ENCODE measurements around the gene NRCAM.

The NRCAM gene

GRCh38 chr7:108190891-108191290 lies 265.3 kb downstream of the NRCAM start:
- H3K27ac ChIP-seq, result no peak overlapping the region
- no peak for TF ChIP-seq CTCF (conservative IDR thresholded peaks at IDR 0.05; ENCODE audit: low read depth)
- DNase-seq (ENCODE audit: low spot score), result no peak
- ChIA-PET CTCF (no interaction called here), POLR2A (ENCODE audit: low non-redundant PET) (no interaction called here)

- POLR2A ChIA-PET (ENCODE audit: low non-redundant PET), result no interaction called here
- no peak for TF ChIP-seq CTCF (conservative IDR thresholded peaks at IDR 0.05; ENCODE audit: low read depth)
- DNase-seq (ENCODE audit: low spot score), result no peak
- CTCF ChIA-PET, result interaction anchor here (0.5 kb wide), 1 partner anchor 468 kb away, joined by 3 read pairs; no protein-coding TSS in a partner anchor
- no peak overlapping the region for H3K27ac ChIP-seq
These were observed 266.4 kb downstream of the NRCAM start for GRCh38 chr7:108189733-108190388.

- peak; percentile 49 for DNase-seq (ENCODE audit: low spot score)
- CTCF ChIA-PET, result no interaction called here
- TF ChIP-seq CTCF (conservative IDR thresholded peaks at IDR 0.05; ENCODE audit: low read depth), result no peak
- H3K27ac ChIP-seq, result no peak overlapping the region
- POLR2A ChIA-PET (ENCODE audit: low non-redundant PET), result no interaction called here
These were observed 267.5 kb downstream of the NRCAM start for GRCh38 chr7:108188724-108189123.

- CTCF ChIA-PET, result interaction anchor here (0.6 to 0.7 kb wide), 7 partner anchors 41 to 794 kb away, joined by 3 to 6 read pairs (median 4); no protein-coding TSS in a partner anchor
- H3K27ac ChIP-seq, result no peak overlapping the region
- DNase-seq (ENCODE audit: low spot score), result peak; percentile 39
- peak; percentile 83 for TF ChIP-seq CTCF (conservative IDR thresholded peaks at IDR 0.05; ENCODE audit: low read depth)
- POLR2A ChIA-PET (ENCODE audit: low non-redundant PET), result no interaction called here
These were observed 274.9 kb downstream of the NRCAM start for GRCh38 chr7:108181073-108181985.

- no peak overlapping the region for H3K27ac ChIP-seq
- CTCF ChIA-PET, result no interaction called here
- no peak for TF ChIP-seq CTCF (conservative IDR thresholded peaks at IDR 0.05; ENCODE audit: low read depth)
- POLR2A ChIA-PET (ENCODE audit: low non-redundant PET), result no interaction called here
- DNase-seq (ENCODE audit: low spot score), result no peak
These were observed 277.8 kb downstream of the NRCAM start for GRCh38 chr7:108178398-108178797.

GRCh38 chr7:108171164-108171563 lies 285.1 kb downstream of the NRCAM start:
- no peak for TF ChIP-seq CTCF (conservative IDR thresholded peaks at IDR 0.05; ENCODE audit: low read depth)
- ChIA-PET CTCF (interaction anchor here (0.6 kb wide), 1 partner anchor 422 kb away, joined by 4 read pairs; no protein-coding TSS in a partner anchor), POLR2A (ENCODE audit: low non-redundant PET) (no interaction called here)
- DNase-seq (ENCODE audit: low spot score), result no peak
- no peak overlapping the region for H3K27ac ChIP-seq

Data from RWPE1 (cell line).